ENCODE data around the gene AKTIP. TPM values are rescaled to one million over a fixed set of nuclear protein-coding genes. Genes with fewer than 3 reads are reported as not detected.

Gene AKTIP
- total and polyA plus RNA-seq, 9 of the 15 experiments (the other 6 are each of a cell fraction or from before 2014, with no cell fraction given) = 3.0 to 10.7 (median 4.4) TPM

GRCh38 chr16:53489755-53490154 is 13.3 kb downstream of the AKTIP start:
- no peak for ATAC-seq
- Histone ChIP-seq H3K9ac (ENCODE audit: insufficient read depth in 1 of 2, low read depth in 2 of 2, low read length in 2 of 2) (no peak overlapping the region), H3K27ac (ENCODE audit: extremely low read depth, low read depth, low read length) (no peak overlapping the region), H3K4me2 (ENCODE audit: insufficient read depth, low read length) (no peak overlapping the region), H3K4me1 (replicated peaks in 1 of 2; ENCODE audit: control insufficient read depth in 2 of 2, insufficient read depth in 2 of 2, low read length in 2 of 2) (no peaks in the 10 kb centered on the region; a peak in 1 of 5 replicates), H3K27me3 (ENCODE audit: control insufficient read depth in 2 of 2, insufficient read depth in 2 of 2, low read length in 2 of 2) (no peaks in the 10 kb centered on the region), H3K4me3 (no peak overlapping the region), H2AFZ (ENCODE audit: low read depth, low read length) (no peak overlapping the region), H3K36me3 (ENCODE audit: control insufficient read depth, insufficient read depth, low read length) (peaks cover 43% of the 10 kb centered on the region; the same call in 2 of the 3 replicates), H3K9me3 (replicated peaks; ENCODE audit: control insufficient read depth, insufficient read depth, low read depth, low read length) (no peaks in the 10 kb centered on the region), H4K20me1 (replicated peaks; ENCODE audit: control insufficient read depth, insufficient read depth, low read length) (no peaks in the 10 kb centered on the region), H3K79me2 (ENCODE audit: control insufficient read depth, insufficient read depth, low read length) (no peaks in the 10 kb centered on the region), H3K9me1 (ENCODE audit: control insufficient read depth, insufficient read depth, low read length) (no peaks in the 10 kb centered on the region)
- CTCF ChIA-PET (ENCODE audit: low intra/inter-chr PET ratio) = no interaction called here
- no TSS peak for BruUV-seq (replicated peaks)
- FAIRE-seq = no peak
- TF ChIP-seq ZNF780A (CRISPR knock-in tag; IDR thresholded peaks at IDR 0.05) (no peak), KDM5B (IDR thresholded peaks at IDR 0.05; ENCODE audit: insufficient replicate concordance, low read depth, low read length) (no peak), EP400 (IDR thresholded peaks at IDR 0.05) (no peak)
- TF ChIP-seq, protein P1, sequence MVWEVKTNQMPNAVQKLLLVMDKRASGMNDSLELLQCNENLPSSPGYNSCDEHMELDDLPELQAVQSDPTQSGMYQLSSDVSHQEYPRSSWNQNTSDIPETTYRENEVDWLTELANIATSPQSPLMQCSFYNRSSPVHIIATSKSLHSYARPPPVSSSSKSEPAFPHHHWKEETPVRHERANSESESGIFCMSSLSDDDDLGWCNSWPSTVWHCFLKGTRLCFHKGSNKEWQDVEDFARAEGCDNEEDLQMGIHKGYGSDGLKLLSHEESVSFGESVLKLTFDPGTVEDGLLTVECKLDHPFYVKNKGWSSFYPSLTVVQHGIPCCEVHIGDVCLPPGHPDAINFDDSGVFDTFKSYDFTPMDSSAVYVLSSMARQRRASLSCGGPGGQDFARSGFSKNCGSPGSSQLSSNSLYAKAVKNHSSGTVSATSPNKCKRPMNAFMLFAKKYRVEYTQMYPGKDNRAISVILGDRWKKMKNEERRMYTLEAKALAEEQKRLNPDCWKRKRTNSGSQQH (CRISPR knock-in tag; IDR thresholded peaks at IDR 0.05) = no peak
- WGBS (ENCODE audit: insufficient coverage, low coverage, missing lambda C conversion rate) = 100% methylated on average over 1 of the region's 1 CpG
- in situ Hi-C loops (cut with MboI) (no loop called here), intact Hi-C loops (cut with micrococcal nuclease) (no loop called here)
- DNase-seq (ENCODE audit: extremely low read depth in 1 of 4, low spot score in 3 of 4) = no peak
- POLR2A ChIA-PET = no interaction called here

- POLR2A ChIA-PET = interaction anchor here (0.6 kb wide), 2 partner anchors 20 to 1822 kb away, joined by 3 read pairs; no protein-coding TSS in a partner anchor
- BruUV-seq (replicated peaks) = no TSS peak
- TF ChIP-seq GABPB1 (CRISPR knock-in tag; IDR thresholded peaks at IDR 0.05) (no peak), ZNF384 (IDR thresholded peaks at IDR 0.05; ENCODE audit: low read depth, low read length) (no peak), XRCC5 (IDR thresholded peaks at IDR 0.05; ENCODE audit: low read depth, low read length) (no peak), RBFOX2 (IDR thresholded peaks at IDR 0.05; ENCODE audit: low read depth, low read length) (no peak), ZNF197 (CRISPR knock-in tag; IDR thresholded peaks at IDR 0.05; ENCODE audit: low read depth) (no peak), FIP1L1 (IDR thresholded peaks at IDR 0.05; ENCODE audit: low read depth, low read length, poor library complexity, severe bottlenecking) (no peak), DLX4 (CRISPR knock-in tag; IDR thresholded peaks at IDR 0.05) (no peak)
Observed at GRCh38 chr16:53486230-53486629, 16.8 kb downstream of the AKTIP start.

More at GRCh38 chr16:53486230-53486629, 16.8 kb downstream of the AKTIP start:
- Histone ChIP-seq H3K36me3 (ENCODE audit: control insufficient read depth, insufficient read depth, low read length) (peaks cover 44% of the 10 kb centered on the region; the same call in 2 of the 3 replicates), H3K9me1 (ENCODE audit: control insufficient read depth, insufficient read depth, low read length) (no peaks in the 10 kb centered on the region), H3K4me2 (ENCODE audit: insufficient read depth, low read length) (no peak overlapping the region), H2AFZ (ENCODE audit: low read depth, low read length) (no peak overlapping the region), H3K9ac (ENCODE audit: insufficient read depth in 1 of 2, low read depth in 2 of 2, low read length in 2 of 2) (no peak overlapping the region), H3K27me3 (ENCODE audit: control insufficient read depth in 2 of 2, insufficient read depth in 2 of 2, low read length in 2 of 2) (no peaks in the 10 kb centered on the region), H3K27ac (ENCODE audit: extremely low read depth, low read depth, low read length) (no peak overlapping the region), H3K4me3 (no peak overlapping the region), H3K79me2 (ENCODE audit: control insufficient read depth, insufficient read depth, low read length) (no peaks in the 10 kb centered on the region), H3K4me1 (replicated peaks in 1 of 2; ENCODE audit: control insufficient read depth in 2 of 2, insufficient read depth in 2 of 2, low read length in 2 of 2) (no peaks in the 10 kb centered on the region), H3K9me3 (replicated peaks; ENCODE audit: control insufficient read depth, insufficient read depth, low read depth, low read length) (no peaks in the 10 kb centered on the region; the same call in 1 of the 2 replicates), H4K20me1 (replicated peaks; ENCODE audit: control insufficient read depth, insufficient read depth, low read length) (no peaks in the 10 kb centered on the region)
- intact Hi-C loops (cut with micrococcal nuclease) (no loop called here), in situ Hi-C loops (cut with MboI) (no loop called here)
- CTCF ChIA-PET (ENCODE audit: low intra/inter-chr PET ratio) = no interaction called here
- no peak for DNase-seq (ENCODE audit: extremely low read depth in 1 of 4, low spot score in 3 of 4)
- no peak for ATAC-seq
- FAIRE-seq = no peak
